ENCODE data around the gene CARS1.

DNA sequence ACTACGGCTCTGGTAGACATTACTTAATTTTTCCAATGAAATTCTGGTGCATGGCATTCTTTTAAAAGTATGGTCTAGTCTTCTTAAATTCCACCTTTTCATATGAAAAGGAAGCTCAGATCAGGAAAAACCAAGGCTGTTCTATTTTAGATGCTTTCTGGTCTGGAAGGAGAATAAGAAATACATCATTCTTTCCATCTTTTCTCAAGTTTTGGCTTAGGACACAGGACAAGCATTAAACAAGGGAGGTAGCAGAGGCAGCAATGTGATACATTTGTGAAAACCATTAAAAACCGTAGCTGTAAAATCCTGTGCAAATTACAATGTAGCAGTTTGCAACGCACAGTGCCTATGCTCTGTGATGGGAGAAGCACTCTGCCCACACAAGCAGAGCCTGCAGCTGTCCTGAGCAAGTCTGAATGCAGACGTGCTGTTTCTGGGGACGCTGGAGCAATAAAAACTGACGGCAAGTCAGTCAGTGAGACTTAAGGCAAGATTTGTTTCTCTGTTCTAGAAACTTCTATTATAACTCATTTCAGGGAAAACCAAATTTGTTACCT, 88.8 kb downstream of the CARS1 start:
- TF ChIP-seq, protein P1, sequence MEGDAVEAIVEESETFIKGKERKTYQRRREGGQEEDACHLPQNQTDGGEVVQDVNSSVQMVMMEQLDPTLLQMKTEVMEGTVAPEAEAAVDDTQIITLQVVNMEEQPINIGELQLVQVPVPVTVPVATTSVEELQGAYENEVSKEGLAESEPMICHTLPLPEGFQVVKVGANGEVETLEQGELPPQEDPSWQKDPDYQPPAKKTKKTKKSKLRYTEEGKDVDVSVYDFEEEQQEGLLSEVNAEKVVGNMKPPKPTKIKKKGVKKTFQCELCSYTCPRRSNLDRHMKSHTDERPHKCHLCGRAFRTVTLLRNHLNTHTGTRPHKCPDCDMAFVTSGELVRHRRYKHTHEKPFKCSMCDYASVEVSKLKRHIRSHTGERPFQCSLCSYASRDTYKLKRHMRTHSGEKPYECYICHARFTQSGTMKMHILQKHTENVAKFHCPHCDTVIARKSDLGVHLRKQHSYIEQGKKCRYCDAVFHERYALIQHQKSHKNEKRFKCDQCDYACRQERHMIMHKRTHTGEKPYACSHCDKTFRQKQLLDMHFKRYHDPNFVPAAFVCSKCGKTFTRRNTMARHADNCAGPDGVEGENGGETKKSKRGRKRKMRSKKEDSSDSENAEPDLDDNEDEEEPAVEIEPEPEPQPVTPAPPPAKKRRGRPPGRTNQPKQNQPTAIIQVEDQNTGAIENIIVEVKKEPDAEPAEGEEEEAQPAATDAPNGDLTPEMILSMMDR (IDR thresholded peaks at IDR 0.05) = no peak
- TF ChIP-seq POLR2A (IDR thresholded peaks at IDR 0.05) = no peak
- no peak for TF ChIP-seq EP300 (IDR thresholded peaks at IDR 0.05)
- TF ChIP-seq POLR2AphosphoS5 (IDR thresholded peaks at IDR 0.05) = no peak

Measured in suprapubic skin (tissue), 4 donors.